C4-2B (cell line): ENCODE data around the gene FKBP6.
"Not testable (repeated sequence)": the region's sequence is repeated elsewhere in the genome, so short reads cannot be mapped to it uniquely, and the experiment has no call there.

Source experiments
- H3K27ac ChIP-seq: fragments of 450-650 bp; 2 replicates; pipeline ENCODE4 v1.5.1; 2017
- CTCF ChIP-seq: fragments of 450-650 bp; conservative IDR thresholded peaks from 2 replicates; pipeline ENCODE4 v1.5.1; 2017; ENCODE audit warnings: mild to moderate bottlenecking
- ZFX ChIP-seq: fragments of 450-650 bp; IDR thresholded peaks from 2 replicates; pipeline ENCODE4 v1.6.1; 2017

FKBP6 gene

GRCh38 chr7:73366990-73367389, 39.0 kb downstream of the FKBP6 start:
- no peak for TF ChIP-seq ZFX
- TF ChIP-seq CTCF: no peak

GRCh38 chr7:73369009-73369408, 41.0 kb downstream of the FKBP6 start:
- TF ChIP-seq CTCF (no peak), ZFX (no peak)
- H3K27ac ChIP-seq: peak overlapping the region; percentile 12

More at GRCh38 chr7:73366990-73367389, 39.0 kb downstream of the FKBP6 start:
- H3K27ac ChIP-seq: no peak overlapping the region

DNA sequence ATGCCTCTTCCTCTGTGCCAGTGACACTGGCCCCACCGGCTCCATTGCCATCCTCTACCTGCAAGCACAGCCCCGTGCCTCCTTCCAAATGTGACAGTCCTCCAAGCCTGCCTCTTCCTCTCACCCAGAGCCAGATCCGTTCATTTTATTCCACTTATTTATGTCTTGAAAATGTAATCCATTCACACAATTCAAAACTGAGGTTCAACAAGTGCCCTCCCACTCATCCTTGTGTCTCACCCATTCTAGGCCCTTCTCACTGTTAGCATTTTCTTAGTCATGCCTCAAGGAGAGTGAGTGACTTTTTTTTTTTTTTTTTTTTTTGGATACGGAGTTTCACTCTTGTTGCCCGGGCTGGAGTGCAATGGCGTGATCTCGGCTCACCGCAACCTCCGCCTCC, 41.7 kb downstream of the FKBP6 start:
- peak overlapping the region; percentile 12 for H3K27ac ChIP-seq
- TF ChIP-seq CTCF (no peak), ZFX (no peak)

DNA sequence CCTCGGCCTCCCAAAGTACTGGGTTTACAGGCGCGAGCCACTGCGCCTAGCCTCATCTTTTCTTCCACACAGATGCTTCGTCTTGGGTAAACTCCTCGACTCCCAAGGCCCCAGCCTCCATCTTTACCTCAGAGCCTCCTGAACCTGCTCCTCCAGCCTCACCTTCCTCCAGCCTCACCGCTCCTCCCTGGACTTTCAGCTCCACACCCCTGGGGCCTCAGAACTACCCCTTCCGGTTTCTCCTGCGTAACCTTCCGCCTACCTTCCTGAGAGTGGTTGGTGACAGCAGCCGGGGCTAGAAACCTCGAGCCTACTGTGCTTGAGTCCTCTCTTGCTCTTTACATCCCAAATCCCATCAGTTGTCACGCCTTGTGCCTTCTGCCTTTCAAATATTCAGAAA, 45.8 kb downstream of the FKBP6 start:
- TF ChIP-seq ZFX: no peak
- no peak for TF ChIP-seq CTCF
- H3K27ac ChIP-seq: no peak overlapping the region

- not testable (repeated sequence) for H3K27ac ChIP-seq
These were observed 48.3 kb downstream of the FKBP6 start for GRCh38 chr7:73376262-73376661.

DNA sequence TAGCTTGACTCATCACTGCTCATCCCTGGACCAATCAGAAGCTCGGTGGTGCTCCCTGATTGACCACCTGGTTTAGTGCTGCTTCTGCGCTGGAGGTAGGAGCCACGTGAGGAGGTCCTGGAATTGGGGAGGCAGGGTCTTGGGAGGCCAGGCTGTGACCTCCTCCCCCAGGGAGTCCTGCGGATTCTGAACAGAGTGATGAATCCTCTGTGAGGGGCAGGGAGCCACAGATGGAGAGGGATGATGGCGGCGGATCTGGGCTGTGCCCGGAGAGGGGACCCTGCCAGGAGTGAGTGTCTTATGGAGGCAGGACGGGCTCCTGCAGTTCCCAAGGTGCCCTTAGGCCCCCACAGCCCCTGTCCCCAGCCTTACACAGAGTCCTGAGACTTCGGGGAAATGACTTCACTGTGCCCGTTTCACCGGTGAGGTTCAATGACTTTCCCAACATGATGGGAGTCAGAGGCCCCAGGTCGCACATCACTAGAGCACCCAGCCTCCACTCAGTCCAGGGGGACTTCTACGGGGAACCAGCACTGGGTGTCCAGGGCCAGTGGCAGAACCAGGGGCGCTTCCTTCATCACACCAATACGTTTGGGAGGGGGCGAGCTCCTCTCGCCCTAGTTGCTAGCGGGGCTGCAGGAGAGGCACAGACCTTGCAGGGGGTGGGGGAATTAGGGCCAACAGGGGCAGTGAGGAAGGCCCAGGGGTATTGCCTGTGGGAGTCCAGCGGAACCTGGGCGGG, 48.9 kb downstream of the FKBP6 start:
- TF ChIP-seq CTCF (no peak), ZFX (no peak)
- H3K27ac ChIP-seq: no peak overlapping the region

- H3K27ac ChIP-seq: not testable (repeated sequence)
These were observed 49.6 kb downstream of the FKBP6 start for GRCh38 chr7:73377413-73378200.

GRCh38 chr7:73382934-73383503, 55.1 kb downstream of the FKBP6 start:
- H3K27ac ChIP-seq: no peak overlapping the region
- TF ChIP-seq CTCF (no peak), ZFX (no peak)
